ENCODE measurements around the gene ZBTB21. TPM values are rescaled to one million over a fixed set of nuclear protein-coding genes. Genes with fewer than 3 reads are reported as not detected.

Gene ZBTB21
- total RNA-seq, 6 donors from 2014 or later, result 12.4 to 28.3 (median 16.7) TPM

DNA sequence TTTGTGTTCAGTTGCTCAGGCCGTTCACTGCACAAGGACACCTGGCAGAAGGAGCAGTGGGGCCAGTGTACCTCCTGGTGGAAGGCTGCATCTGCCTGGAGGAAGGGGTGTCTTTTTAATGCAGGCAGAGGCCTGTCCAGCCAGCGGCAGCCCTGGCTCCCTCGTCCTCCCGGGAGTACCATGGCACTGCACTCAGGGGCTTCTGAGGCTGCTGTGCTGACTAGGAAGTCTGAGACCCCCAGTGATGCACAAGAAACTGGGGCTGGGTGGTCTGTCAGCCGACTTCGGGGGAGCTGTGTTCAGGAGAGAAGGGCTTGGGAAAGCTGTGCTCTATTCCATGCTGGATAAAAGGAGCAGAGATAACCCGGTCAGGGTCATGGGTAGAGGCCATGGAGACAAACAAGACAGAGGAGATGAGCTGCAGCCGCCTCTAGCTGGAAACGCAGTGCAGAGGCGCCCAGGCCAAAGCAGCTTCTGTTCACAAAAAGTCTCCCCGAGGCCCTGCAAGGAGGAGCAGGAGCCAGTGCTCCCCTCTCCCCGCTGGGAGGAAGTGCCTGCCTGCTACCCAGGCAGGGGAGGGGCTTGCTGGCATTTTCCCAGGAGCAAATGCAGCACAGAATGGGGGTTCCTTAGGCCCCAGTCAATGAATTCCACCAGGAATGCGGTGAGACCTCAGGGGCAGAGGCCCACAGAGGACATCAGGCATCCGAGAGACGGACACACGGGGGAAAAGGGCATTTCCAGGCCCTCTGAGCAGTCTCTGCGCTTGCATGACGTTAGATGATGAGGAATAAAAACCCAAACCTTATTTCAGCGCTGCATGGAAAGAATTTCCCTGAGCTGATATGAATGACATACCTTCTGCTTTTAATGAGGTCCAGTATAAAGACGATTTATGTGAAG, 39.2 kb downstream of the ZBTB21 start:
- DNase-seq, result no peak
- TF ChIP-seq EP300 (IDR thresholded peaks at IDR 0.05) (no peak), POLR2A (IDR thresholded peaks at IDR 0.05) (no peak), POLR2AphosphoS5 (IDR thresholded peaks at IDR 0.05) (no peak)
- TF ChIP-seq, protein P1, sequence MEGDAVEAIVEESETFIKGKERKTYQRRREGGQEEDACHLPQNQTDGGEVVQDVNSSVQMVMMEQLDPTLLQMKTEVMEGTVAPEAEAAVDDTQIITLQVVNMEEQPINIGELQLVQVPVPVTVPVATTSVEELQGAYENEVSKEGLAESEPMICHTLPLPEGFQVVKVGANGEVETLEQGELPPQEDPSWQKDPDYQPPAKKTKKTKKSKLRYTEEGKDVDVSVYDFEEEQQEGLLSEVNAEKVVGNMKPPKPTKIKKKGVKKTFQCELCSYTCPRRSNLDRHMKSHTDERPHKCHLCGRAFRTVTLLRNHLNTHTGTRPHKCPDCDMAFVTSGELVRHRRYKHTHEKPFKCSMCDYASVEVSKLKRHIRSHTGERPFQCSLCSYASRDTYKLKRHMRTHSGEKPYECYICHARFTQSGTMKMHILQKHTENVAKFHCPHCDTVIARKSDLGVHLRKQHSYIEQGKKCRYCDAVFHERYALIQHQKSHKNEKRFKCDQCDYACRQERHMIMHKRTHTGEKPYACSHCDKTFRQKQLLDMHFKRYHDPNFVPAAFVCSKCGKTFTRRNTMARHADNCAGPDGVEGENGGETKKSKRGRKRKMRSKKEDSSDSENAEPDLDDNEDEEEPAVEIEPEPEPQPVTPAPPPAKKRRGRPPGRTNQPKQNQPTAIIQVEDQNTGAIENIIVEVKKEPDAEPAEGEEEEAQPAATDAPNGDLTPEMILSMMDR (IDR thresholded peaks at IDR 0.05), result no peak
- Histone ChIP-seq H3K27me3 (no peaks in the 10 kb centered on the region), H3K4me1 (peaks cover 0 to 18% (median 8%) of the 10 kb centered on the region in 4 donors), H3K4me3 (no peak overlapping the region), H3K36me3 (no peaks in the 10 kb centered on the region), H3K27ac (no peak overlapping the region), H3K9me3 (no peaks in the 10 kb centered on the region)
- no peak for ATAC-seq (ENCODE audit: low FRiP score in 2 of 2)
- 82 to 87% methylated on average over 14 to 20 of the region's 20 CpGs for WGBS, 2 donors

DNA sequence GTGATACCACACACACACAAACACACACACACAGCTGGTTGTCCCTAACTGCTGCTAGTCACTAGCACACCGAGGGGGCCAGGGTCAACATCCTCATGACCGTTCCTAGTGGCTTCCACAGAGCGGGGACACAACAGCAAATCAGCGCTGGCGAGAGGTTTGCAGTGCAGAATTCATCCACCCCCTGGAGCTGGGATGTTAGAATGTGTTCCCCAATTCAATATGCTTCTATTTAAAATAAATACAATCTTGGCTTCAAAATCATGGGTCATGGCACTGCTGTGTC, 40.1 kb downstream of the ZBTB21 start:
- DNase-seq (no peak), ATAC-seq (ENCODE audit: low FRiP score in 2 of 2) (no peak)
- Histone ChIP-seq H3K9me3 (no peaks in the 10 kb centered on the region), H3K27ac (no peak overlapping the region), H3K4me3 (no peak overlapping the region), H3K36me3 (no peaks in the 10 kb centered on the region), H3K27me3 (no peaks in the 10 kb centered on the region), H3K4me1 (peaks cover 0 to 18% (median 8%) of the 10 kb centered on the region in 4 donors)
- 84 to 90% methylated on average over 5 of the region's 5 CpGs for WGBS, 2 donors
- TF ChIP-seq POLR2A (IDR thresholded peaks at IDR 0.05) (no peak), POLR2AphosphoS5 (IDR thresholded peaks at IDR 0.05) (no peak), EP300 (IDR thresholded peaks at IDR 0.05) (no peak)
- TF ChIP-seq, protein P1 (IDR thresholded peaks at IDR 0.05), result no peak

DNA sequence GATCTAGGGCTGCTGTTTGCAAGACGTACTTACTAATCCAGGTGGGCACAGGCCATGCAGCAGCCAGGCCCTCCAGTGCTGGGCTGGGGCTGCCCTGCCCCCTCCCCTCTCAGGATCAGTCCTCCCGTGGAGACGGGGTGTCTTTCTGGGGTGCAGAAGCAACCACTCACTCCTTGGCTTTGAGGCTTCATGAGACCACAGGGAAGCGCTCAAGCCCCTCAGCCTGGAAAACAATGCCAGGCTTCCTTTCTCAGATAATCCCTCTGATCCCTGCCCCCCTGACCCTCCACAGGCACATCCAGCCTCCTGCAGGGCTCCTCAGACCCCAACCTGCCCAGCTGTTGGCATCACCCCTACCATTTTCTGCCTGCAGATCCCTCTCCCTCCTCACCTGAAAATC, 42.5 kb downstream of the ZBTB21 start:
- TF ChIP-seq POLR2A (IDR thresholded peaks at IDR 0.05), result no peak
- TF ChIP-seq POLR2AphosphoS5 (IDR thresholded peaks at IDR 0.05), result no peak
- TF ChIP-seq, protein P1 (IDR thresholded peaks at IDR 0.05), result no peak
- TF ChIP-seq EP300 (IDR thresholded peaks at IDR 0.05), result no peak
- peak overlapping the region in 2 of 4 donors; percentile 54 to 74 for H3K27ac ChIP-seq

DNA sequence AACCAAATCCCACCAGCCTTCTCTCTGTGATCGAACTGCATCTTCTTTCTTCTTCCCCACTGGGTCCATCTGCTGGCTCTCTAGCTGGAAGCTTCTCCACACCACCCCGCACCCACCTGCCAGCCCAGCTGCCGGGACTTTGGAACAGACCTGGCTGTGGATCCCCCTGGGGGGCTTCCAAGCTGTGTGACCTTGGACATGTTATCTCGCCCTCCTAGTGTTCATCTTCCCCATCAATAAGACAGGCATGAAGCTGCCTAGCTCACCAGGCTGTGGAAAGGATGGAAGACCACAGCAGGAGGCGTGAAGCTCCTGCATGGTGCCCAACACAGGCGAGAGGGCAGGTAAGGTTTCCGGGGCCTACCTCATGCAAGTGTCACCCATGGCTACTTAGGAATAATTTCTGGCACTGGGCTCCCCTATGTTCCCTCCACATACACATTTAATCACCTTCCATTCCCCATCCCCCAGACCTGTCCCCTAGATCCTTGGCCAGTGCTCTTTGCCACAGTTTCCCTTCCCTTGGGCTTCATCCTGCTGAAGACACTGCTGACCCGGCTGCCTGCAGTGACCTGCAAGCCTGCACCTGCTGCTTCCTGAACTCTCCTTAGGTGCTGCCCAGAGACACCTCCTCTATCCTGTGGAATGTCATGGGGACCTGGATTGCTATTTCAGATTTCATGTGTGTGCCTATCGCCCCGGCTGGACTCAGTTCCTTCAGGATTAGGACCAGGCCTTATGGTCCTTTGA, 43.1 kb downstream of the ZBTB21 start:
- ATAC-seq (ENCODE audit: low FRiP score in 2 of 2), result no peak
- 91 to 95% methylated on average over 10 of the region's 10 CpGs for WGBS, 2 donors

More for the DNA sequence above, 42.5 kb downstream of the ZBTB21 start:
- Histone ChIP-seq H3K27me3 (no peaks in the 10 kb centered on the region), H3K9me3 (no peaks in the 10 kb centered on the region), H3K36me3 (no peaks in the 10 kb centered on the region), H3K4me3 (no peak overlapping the region), H3K4me1 (peaks cover 0 to 4% (median 0%) of the 10 kb centered on the region in 4 donors)
- 83 to 100% methylated on average over 2 to 4 of the region's 4 CpGs for WGBS, 2 donors
- DNase-seq (no peak), ATAC-seq (ENCODE audit: low FRiP score in 2 of 2) (no peak)

More for the DNA sequence above, 43.1 kb downstream of the ZBTB21 start:
- H3K9me3 ChIP-seq, result no peaks in the 10 kb centered on the region
- no peak for DNase-seq
- H3K36me3 ChIP-seq, result no peaks in the 10 kb centered on the region
- H3K27me3 ChIP-seq, result no peaks in the 10 kb centered on the region
- H3K4me1 ChIP-seq, result peaks cover 0 to 4% (median 0%) of the 10 kb centered on the region in 4 donors
- TF ChIP-seq POLR2AphosphoS5 (IDR thresholded peaks at IDR 0.05) (no peak), POLR2A (IDR thresholded peaks at IDR 0.05) (no peak), EP300 (IDR thresholded peaks at IDR 0.05) (no peak)
- TF ChIP-seq, protein P1 (IDR thresholded peaks at IDR 0.05), result no peak
- no peak overlapping the region for H3K4me3 ChIP-seq
- no peak overlapping the region for H3K27ac ChIP-seq

Measured in upper lobe of left lung (tissue), 6 donors.